Epidermal melanocyte (primary cell): ENCODE data around the gene INTS6.

ENCODE experiments used
- DNase-seq: peaks from one replicate; pipeline ENCODE4 v3.0.0; 2011; ENCODE audit warnings: low spot score; ENCODE audit not compliant: insufficient read length

Gene INTS6

DNA sequence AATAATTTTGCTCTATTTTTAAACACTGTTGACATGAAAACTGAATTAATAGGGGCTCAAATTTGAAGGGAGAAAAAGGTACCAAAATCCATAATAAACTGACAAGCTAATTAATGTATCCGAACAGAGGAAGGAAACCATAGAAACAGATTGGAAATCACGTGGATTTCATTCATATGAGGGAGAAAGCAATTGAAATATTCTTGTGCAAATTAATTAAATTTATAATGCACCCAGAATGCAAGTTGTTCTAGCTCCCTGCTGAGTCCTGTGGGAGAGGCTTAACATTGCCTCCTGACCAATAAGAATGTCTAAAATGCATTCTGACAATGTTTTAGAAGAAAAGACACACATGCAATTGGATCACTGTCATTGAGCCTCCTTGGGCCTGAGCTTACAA, 131.0 kb downstream of the INTS6 start:
- no peak for DNase-seq

DNA sequence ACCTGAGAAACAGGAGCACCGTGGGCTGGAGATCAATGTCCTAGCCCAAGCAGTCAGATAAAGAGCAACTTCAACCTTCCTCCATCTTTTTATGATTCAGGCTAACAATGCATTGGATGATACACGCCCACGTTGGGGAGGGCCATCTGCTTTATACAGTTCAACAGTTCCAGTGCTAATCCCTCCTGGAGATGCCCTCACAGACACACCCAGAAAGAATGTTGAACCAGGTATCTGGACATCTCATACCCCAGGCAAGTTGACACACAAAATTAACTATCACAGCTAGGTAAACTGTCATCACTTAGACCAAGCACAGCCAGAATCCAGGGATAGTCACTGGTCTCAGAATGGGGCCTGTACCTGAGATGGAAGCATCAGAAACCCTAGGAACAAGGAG, 134.0 kb downstream of the INTS6 start:
- no peak for DNase-seq

- no peak for DNase-seq
These were observed 134.8 kb downstream of the INTS6 start for GRCh38 chr13:51318015-51318414.

DNA sequence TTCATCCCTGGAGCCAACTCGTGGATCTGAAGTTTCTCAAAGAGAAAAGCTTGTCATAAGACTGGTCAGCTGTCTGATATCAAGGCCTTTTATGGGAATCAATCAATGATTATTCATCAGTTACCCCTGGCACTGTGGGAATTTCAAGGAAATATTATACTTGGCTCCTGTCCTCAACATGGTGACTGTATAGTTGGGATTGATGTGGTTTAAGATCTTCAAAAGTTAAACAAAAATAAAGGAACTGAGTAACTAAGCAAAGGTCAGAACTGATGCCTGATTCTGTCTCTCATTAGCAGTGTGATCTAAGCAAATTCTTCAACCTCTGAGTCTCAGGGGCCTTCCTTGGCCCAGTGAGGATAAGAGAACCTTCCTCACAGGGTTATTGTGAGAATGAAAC, 135.6 kb downstream of the INTS6 start:
- DNase-seq: no peak

DNA sequence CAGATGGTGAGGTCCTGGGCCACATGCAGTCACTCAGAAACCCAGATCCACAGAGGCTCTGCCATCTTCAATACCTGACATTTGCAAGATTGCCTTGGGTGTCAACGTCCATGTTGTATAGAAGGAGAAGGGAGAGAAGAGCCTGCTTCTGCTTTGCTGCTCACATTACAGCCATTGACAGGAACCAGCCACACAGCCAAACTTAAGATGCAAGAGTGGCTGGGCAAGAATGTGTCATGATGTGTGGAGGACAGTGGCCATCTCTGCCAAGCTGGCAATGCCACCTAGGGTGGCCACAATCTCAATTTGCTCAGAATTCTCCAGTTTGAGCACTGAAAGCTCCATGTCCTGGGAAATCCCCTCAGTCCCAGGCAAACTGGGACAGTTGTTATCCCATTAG, 139.2 kb downstream of the INTS6 start:
- no peak for DNase-seq

DNA sequence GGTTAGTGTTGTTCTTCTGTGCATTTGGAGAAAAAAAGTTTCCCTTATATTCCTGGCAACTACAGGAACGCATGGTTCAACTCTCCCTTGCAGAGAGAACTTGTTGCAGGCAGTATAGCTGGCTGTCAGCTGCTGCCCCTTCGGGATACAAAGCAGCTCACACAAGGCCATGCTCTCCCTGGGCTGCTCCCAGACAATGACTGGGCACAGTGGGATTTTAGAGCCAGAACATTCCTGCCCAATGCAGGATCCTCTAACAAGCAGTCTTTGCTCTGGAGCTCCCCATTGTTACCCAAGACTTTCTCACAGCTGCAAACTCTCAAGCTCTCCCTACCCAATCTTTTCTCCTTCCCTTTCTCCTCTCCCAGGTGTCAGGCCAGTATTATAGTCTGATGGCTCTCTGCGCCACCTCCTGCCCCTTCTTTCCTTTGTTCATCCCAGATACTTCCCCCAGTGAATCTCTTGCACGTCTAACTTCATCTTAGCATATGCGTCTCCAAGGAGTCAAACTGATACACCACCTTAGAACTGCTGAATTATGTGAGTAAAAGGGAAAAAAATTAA, 140.8 kb downstream of the INTS6 start:
- DNase-seq: no peak
